Renal cortex interstitium (tissue), 11 donors: ENCODE data around the gene RLF. TPM values are rescaled to one million over a fixed set of nuclear protein-coding genes. Genes with fewer than 3 reads are reported as not detected.
"Not testable (repeated sequence)": the region's sequence is repeated elsewhere in the genome, so short reads cannot be mapped to it uniquely, and the experiment has no call there.

Experiments
- DNase-seq, 11 donors: peaks; one replicate each; pipeline ENCODE4 v3.0.0-alpha.2; 2013; ENCODE audit warnings: low read depth in 9 of 11, low spot score in 4 of 11; ENCODE audit errors: extremely low read depth in 1 of 11
- polyA plus RNA-seq, 3 donors: library from polyadenylated mRNA; unstranded; fragments of 120-200 nt; gene quantifications; one replicate each; pipeline ENCODE4 v1.2.1, GENCODE V29; 2013; ENCODE audit not compliant: insufficient read length in 3 of 3

The RLF gene
- polyA plus RNA-seq, 3 donors = 24.6 to 29.4 (median 26.1) TPM

DNA sequence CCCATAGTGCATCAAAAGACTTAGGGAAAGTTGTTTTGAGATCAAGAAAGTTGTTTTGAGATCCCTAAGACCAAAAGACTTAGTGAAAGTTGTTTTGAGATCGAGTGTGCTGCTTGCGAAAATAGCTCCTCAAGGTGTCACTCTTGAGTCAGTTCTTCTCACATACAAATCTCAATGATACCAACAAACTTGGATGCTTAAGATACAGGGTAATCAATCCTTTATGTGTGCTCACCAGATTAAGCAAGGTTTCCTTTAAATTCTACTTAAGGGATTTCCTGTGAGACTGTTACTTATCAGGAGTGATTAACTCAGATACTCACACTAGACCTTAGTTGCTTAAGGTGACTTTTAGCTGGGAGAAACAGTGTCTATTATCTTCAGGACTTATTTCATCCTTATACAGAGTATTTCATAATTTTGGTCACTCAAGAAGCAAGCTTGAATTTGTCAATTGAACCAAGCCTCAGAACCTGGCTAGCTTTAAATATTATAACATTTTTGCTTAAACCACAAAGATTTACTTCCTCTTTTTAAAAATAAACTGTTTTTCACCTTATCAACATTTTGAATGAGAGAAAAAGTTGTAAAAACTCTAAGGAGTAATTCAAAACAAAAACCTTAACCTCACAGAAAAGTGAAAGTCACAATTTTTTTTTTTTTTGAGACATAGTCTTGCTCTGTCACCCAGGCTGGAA, 8.0 kb upstream of the RLF start:
- peak in 6 of 11 donors; percentile 18 to 47 (median 36) for DNase-seq

DNA sequence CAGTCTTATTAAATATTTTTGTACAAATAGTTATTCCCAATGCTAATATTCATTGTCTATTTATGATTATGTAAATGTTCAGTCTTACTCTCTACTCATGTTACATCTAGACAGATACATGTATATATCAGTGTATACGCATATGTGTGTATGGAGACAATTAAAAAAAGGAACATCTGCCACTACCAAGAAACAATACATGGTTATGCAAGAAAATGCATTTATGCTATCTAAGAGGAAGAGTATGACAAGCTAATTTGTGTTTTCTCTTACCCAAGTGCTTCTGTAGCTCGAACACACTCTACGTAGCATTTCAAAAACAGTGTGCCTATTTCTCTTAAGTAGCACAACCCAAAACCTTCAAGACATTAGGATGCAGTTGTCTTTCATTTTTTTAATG, 6.1 kb upstream of the RLF start:
- no peak for DNase-seq

DNA sequence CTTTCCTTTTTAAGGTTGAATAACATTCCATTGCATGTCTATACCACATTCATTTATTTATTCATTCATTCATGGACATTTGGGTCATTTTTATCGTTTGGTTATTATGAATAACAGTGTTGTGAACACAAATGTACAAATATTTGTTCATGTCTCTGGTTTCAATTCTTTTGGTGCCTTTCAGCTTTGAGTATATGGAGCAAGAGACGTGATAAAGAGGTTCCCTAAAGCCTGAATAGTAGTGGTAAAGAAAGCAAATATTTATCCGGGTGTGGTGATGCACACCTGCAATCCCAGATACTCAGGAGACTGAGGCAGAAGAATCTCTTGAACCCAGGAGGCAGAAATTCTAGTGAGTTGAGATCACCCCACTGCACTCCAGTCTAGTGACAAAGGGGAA, 5.3 kb upstream of the RLF start:
- no peak for DNase-seq

DNA sequence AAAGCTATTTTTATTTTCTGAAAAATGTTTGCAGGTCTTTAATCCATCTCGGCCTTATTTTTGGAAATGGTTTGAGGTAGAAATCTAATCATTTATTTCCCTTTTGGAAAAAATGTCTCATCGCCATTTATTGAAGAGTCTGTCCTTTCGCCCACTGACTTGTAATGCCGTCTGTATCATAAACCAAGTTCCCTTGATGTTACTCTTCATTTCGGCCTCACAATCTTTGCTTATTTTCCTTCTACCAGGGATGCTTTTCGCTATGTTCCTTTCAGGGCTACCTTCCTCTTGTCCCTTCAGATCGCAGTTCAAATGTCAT, 422 bp upstream of the RLF start:
- DNase-seq = no peak

DNA sequence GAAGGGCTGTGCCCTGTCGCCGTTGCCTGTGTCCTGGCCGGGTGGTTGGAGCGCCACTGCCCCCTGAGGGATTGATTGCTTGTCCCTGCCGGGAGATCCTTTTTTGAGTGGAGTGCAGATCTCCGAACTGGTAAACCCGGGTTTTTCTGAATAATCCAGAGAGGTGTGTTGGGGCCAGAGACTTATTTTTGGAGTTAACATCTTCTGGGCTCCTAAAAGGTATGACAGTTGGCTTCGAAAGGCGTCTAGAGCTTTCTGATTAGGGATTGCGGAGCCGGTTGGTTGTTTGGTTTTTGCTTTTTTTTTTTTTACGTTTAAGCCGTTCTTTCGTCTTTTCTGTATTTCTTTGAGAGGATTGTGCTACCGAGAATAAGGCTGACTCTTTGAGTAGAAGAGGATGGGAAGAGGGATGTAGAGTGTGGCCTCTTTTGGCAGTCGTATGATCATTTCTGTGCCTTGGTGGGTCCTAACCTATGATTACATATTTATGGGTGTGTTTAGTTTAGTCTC, 756 bp downstream of the RLF start:
- peak in 2 of 11 donors; percentile 22 for DNase-seq

DNA sequence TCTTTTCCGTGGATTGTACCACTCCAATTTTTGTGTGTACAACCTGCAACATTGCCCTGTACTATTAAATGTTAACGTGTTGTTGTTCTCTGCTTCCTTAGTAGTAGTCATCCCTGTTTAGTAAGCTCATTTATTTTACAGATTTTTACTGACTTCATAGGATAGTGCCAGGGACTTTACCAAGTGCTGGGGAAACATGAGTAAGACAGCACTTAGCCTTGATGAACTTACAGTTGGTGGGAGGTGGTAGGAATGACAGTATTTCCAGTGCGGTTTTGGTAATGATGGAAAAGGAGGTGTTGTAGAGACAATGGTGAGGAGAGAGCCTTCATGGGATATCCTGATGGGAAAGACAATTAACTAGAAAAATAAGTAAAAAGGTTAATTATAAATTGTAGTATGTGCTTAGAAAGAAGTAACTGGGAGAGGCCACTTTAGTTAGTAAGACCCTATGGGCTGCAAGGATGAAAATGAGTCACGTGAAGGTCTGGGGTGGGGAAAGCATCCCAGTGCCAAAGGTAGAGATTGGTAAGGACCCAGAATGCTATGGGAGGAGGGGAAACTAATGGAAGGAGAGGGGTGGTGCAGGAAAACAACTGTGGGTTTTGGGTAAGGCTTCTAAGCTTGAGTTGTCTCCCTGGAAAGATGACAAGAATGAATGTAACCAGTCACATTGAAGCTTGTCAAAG, 1.7 kb downstream of the RLF start:
- DNase-seq = no peak

DNA sequence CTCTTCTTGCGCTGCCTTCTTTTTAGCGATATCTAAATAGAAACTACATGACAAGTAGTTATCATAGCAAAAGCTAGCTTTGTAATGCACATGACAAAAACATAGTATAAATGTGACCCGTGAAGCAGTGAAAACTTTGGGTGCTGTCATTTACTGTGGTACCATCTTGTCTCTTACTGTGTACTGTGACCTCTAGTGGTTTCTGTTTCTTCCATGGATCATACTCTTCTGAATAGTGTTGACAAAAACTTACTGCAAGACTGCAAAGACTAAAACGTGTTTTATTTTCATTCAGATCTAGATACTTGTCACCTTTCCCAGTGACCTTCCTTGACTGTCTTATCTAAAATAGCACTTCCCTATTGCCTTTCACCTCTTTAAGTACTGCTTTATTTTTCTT, 6.1 kb downstream of the RLF start:
- no peak for DNase-seq

DNA sequence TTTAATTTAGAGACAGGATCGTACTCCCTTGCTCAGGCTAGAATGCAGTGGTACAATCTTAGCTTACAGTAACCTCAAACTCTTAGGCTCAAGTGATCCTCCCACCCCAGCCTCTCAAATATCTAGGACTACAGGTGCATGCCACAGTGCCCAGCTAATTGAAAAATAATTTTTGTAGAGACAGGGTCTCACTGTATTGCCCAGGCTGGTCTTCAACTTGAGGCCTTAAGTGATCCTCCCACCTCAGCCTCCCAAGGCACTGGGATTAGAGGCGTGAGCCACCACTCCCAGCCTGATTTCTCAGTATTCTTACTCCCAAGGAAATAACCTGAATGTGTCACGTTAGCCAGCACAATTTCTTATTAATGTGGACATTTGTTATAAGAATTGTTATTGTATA, 9.8 kb downstream of the RLF start:
- no peak for DNase-seq

DNA sequence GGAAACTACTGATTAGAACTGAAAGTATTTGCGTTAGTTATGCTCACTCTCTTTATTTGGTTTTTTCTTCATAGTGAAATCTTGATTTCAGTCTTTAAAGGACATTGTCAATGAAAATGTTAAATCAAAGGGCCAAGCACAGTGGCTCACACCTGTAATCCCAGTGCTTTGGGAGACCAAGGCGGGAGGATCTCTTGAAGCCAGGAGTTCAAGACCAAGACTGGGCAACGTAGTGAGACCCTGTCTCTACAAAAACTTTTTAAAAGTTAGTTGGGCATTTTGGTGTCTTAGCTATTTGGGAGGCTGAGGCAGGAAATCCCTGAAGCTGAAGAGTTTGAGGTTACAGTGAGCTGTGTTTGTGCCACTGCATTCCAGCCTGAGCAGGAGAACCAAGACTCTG, 13.6 kb downstream of the RLF start:
- no peak for DNase-seq

DNA sequence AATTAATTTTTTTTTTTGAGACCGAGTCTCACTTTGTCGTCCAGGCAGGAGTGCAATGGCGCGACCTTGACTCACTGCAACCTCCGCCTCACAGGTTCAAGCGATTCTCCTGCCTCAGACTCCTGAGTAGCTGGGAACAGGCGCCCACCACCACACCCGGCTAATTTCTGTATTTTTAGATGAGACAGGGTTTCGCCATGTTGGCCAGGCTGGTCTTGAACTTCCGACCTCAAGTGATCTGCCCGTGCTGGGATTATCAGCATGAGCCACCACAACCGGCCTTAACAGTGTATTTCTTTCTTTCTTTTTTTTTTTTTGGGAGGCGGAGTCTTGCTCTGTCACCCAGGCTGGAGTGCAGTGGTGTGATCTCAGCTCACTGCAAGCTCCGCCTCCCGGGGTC, 15.8 kb downstream of the RLF start:
- DNase-seq = not testable (repeated sequence)

DNA sequence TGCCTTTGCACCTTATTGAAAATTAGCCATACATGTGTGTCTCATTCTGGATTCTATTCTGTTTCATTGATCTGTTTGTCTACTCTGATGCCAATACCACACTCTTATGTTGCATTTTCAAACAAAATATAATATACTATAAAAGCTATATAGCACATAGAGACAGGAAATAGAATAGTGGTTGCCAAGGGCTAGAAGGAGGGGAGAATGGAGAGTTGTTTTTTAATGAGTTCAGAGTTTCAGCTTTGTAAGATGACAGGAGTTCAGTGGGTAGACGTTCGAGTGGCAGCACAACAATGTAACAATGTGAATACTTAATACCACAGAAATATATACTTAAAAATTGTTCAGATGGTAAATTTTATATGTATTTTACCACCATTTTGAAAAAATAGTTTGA, 17.0 kb downstream of the RLF start:
- no peak for DNase-seq

DNA sequence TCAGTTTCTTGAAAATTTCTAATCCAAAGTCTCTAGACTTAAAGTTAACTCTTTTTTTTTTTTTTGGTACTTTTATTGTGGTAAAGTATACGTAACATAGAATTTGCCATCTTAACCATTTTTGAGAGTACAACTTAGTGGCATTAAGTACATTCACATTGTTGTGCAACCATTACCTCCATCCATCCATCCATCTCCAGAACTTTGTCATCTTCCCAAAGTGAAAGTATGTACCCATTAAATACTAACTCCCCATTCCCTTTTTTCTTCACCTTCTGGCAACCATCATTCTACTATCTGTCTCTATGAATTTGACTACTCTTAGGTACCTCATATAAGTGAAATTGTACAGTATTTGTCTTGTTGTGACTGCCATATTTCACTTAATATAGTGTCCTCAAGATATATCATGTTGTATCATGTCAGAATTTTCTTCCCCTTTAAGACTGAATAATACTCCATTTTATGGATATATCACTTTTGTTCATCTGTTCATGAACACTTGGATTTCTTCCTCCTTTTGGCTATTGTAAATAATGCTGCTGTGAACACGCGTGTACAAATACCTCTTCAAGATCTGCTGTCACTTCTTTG, 18.4 kb downstream of the RLF start:
- no peak for DNase-seq

DNA sequence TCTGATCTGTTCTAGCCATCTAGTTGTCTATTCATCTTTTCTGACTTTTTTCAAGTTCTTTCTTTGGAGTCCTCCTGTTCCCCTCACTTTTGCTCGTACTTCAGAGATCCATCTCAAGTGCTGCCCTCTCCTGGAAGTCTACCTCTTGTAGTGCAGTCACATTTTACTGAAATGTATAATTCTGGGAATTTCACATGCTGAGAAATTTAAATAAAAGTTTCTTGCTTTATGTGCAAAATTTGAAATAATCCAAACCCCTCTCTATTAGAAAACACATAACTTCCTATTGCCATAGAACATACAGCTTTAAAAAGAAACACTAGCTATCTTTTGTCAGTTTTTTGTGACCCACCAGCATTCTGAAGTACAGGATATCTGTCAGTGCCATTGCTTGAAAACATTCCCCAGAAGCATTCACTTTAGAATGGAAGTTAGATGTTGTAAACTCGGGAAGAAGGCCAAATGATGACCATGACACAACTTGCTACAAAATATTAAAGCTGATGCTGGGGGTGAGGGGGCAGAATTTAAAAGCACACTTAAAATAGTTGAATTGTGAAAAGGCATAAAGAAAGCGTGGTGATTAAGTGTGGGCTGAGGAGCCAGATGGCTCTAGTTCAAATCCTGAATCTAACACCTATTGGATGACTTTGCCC, 22.0 kb downstream of the RLF start:
- no peak for DNase-seq

DNA sequence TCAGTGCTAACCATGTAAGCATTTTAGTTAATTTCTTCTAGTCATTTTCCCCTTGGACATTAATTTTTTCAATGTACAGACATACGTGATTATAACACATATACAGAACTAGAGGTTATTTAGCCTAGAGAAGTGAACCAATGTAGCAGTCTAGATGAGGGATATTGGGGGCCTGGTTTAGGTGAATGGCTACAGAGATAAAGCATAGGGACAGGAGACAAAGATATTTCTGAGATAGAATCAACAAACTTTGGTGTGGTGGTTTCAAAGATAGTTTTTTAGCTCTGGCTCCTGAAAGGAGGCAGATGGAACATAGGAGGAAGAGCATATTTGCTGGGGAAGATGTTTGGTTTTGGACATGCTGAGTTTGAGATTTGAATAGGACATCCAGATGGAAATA, 23.0 kb downstream of the RLF start:
- DNase-seq = no peak

DNA sequence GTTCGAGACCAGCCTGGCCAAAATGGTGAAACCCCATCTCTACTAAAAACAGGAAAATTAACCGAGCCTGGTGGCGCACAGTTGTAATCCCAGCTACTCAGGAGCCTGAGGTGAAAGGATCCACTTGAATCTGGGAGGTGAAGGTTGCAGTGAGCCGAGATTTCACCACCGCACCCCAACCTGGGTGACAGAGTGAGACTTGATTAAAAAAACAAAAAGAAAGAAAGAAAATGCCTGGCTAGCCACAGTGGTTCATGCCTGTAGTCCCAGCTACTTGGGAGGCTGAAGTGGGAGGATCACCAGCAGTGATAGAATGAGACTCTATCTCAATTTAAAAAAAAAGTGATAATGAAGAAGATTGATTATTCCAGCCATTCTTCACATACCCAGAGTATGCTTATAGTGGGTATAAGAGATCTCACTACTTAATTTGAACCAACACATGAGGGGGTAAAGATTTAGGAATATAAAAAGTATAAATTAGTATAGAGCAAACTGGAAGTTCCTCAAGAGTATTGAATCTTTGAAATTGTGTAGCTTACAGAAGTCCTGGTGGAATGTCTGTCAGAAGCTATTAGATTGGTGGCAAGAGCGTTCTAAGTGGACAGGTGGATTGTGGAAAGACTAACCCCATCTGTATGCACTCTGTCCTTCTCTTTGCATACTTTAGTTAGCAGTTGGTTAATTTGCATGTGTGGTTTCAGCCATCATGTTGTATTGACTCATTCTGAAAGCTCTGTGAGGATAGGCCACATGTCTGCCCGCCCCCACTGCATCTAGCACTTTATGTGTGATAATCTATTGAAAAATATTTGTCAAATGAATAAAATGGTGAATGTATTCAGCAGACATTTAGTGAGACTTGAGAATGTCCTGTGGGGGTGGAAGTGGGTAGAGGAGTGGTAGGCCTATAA, 25.0 kb downstream of the RLF start:
- no peak for DNase-seq

DNA sequence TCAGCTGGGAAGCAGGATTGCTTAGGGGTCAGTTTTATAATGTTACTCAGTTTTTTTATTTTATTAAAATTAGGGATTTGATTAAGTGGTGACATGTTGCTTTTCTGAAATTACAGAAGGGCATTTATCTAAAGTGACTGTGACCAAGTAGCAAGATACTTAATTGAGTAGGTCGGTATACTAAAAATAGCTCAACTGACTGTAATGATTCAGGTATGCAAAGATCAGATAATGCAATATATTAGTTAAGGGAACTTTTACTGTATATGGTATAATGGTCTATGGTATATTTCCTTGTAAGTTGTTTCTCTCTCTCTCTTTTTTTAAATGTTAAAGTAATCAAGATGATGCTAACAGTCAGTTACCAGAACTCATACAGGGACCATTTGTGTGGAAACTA, 26.2 kb downstream of the RLF start:
- no peak for DNase-seq

DNA sequence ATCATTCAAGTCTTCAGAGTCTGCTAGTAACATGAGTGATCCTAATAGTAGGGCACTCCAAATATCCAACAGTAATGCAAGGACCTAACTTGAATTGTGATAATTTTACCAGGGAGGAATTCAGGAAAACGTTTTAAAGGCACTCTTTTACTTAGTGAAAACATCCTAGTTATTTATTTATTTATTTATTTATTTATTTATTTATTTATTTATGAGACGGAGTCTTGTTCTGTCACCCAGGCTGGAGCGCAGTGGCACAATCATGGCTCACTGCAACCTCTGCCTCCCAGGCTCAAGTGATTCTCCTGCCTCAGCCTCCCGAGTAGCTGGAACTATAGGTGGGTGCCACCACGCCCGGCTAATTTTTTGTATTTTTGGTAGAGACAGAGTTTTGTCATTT, 33.5 kb downstream of the RLF start:
- DNase-seq = not testable (repeated sequence)

DNA sequence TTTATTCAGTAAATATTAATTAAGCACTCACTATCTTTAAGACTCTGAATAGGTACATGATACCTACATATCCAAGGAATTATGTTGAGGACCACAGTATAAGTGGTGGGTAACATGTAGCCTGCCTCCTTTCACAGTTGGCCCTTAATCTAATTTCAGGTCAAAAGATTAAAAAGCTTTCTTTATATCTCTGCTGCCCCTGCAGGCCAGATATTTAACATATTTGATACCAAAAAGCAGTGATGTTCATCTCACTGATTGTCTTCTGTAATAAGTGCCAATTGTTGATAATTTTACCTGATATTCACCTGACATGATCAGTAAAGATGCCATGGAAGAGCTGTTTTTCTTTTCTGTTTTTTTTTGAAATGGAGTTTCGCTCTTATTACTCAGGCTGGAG, 36.5 kb downstream of the RLF start:
- DNase-seq = no peak

DNA sequence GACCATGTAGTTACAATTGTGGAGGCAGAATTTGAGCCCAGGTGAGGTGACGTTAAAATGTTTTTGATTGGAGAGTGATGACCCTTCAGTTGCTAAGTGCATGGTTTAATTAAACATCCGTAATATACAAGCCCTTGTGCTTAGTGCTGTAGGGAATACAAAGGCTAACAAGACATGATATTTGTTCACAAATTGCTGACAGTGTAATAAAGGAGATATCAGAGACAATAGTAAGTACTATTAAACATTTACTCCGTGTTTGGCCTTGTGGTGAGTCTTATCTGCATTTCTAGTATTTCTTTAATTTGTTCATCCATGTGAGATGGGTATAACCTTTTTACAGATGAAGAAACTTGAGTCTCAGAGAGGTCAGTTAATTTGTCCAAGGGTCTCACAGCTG, 37.9 kb downstream of the RLF start:
- no peak for DNase-seq
